Progenitor cell of endocrine pancreas (in vitro differentiated cells): ENCODE data around the gene HERPUD2. TPM values are rescaled to one million over a fixed set of nuclear protein-coding genes. Genes with fewer than 3 reads are reported as not detected.

ENCODE experiments used
- DNase-seq: peaks from one replicate; pipeline ENCODE4 v3.0.0; 2021; ENCODE audit warnings: low spot score; ENCODE audit not compliant: unreplicated experiment
- H3K27ac Mint-ChIP-seq: 2 replicates; pipeline ENCODE4 v1.8.0; 2021; ENCODE audit warnings: mild to moderate bottlenecking, moderate library complexity, mixed read lengths
- H3K27me3 Mint-ChIP-seq: 2 replicates; pipeline ENCODE4 v1.8.0; 2021; ENCODE audit warnings: mixed read lengths
- H3K36me3 Mint-ChIP-seq: 2 replicates; pipeline ENCODE4 v1.8.0; 2022; ENCODE audit warnings: mixed read lengths; ENCODE audit not compliant: insufficient read depth
- H3K4me1 Mint-ChIP-seq: 2 replicates; pipeline ENCODE4 v1.8.0; 2021; ENCODE audit warnings: low read depth, mixed read lengths
- H3K4me3 Mint-ChIP-seq: 2 replicates; pipeline ENCODE4 v1.8.0; 2021; ENCODE audit warnings: low read depth, mild to moderate bottlenecking, moderate library complexity, mixed read lengths
- H3K9me3 Mint-ChIP-seq: 2 replicates; pipeline ENCODE4 v1.8.0; 2021; ENCODE audit warnings: low read depth, mixed read lengths
- CTCF ChIP-seq: fragments of 200-600 bp; sonication (generic); IDR thresholded peaks from one replicate; pipeline ENCODE4 v1.5.0; 2021; ENCODE audit warnings: antibody characterized with exemption, mild to moderate bottlenecking; ENCODE audit not compliant: unreplicated experiment
- total RNA-seq: library from RNA; stranded (reverse); gene quantifications from 2 replicates; pipeline ENCODE4 v1.2.1, GENCODE V29; 2021

The HERPUD2 gene
- total RNA-seq, 1 donor from 2014 or later = 39.1 TPM

GRCh38 chr7:35704261-35704660 lies 9.3 kb upstream of the HERPUD2 start:
- Mint-ChIP-seq H3K36me3 (no peaks in the 10 kb centered on the region), H3K27ac (no peak overlapping the region), H3K4me3 (no peak overlapping the region), H3K27me3 (no peaks in the 10 kb centered on the region), H3K4me1 (no peaks in the 10 kb centered on the region), H3K9me3 (no peaks in the 10 kb centered on the region)
- TF ChIP-seq CTCF = no peak
- no peak for DNase-seq

GRCh38 chr7:35702541-35702940 lies 7.6 kb upstream of the HERPUD2 start:
- no peak for TF ChIP-seq CTCF
- no peaks in the 10 kb centered on the region for H3K36me3 Mint-ChIP-seq
- no peaks in the 10 kb centered on the region for H3K27me3 Mint-ChIP-seq
- no peaks in the 10 kb centered on the region for H3K9me3 Mint-ChIP-seq
- no peak overlapping the region for H3K27ac Mint-ChIP-seq
- no peaks in the 10 kb centered on the region for H3K4me1 Mint-ChIP-seq
- H3K4me3 Mint-ChIP-seq = no peak overlapping the region
- no peak for DNase-seq

GRCh38 chr7:35701287-35701900 lies 6.5 kb upstream of the HERPUD2 start:
- H3K27me3 Mint-ChIP-seq = no peaks in the 10 kb centered on the region
- no peak for DNase-seq
- peaks cover 2% of the 10 kb centered on the region for H3K4me1 Mint-ChIP-seq
- TF ChIP-seq CTCF = no peak
- no peaks in the 10 kb centered on the region for H3K9me3 Mint-ChIP-seq
- peaks cover 5% of the 10 kb centered on the region for H3K36me3 Mint-ChIP-seq
- no peak overlapping the region for H3K4me3 Mint-ChIP-seq
- no peak overlapping the region for H3K27ac Mint-ChIP-seq

- H3K27ac Mint-ChIP-seq = no peak overlapping the region
- TF ChIP-seq CTCF = no peak
- H3K4me1 Mint-ChIP-seq = peaks cover 2% of the 10 kb centered on the region
- H3K4me3 Mint-ChIP-seq = no peak overlapping the region
- H3K9me3 Mint-ChIP-seq = no peaks in the 10 kb centered on the region
- DNase-seq = no peak
- H3K27me3 Mint-ChIP-seq = no peaks in the 10 kb centered on the region
- peaks cover 5% of the 10 kb centered on the region for H3K36me3 Mint-ChIP-seq
These were observed 5.9 kb upstream of the HERPUD2 start for GRCh38 chr7:35700865-35701264.

- no peak overlapping the region for H3K27ac Mint-ChIP-seq
- DNase-seq = no peak
- no peaks in the 10 kb centered on the region for H3K9me3 Mint-ChIP-seq
- H3K27me3 Mint-ChIP-seq = no peaks in the 10 kb centered on the region
- H3K4me3 Mint-ChIP-seq = no peak overlapping the region
- no peak for TF ChIP-seq CTCF
- peaks cover 5% of the 10 kb centered on the region for H3K36me3 Mint-ChIP-seq
- peaks cover 5% of the 10 kb centered on the region for H3K4me1 Mint-ChIP-seq
These were observed 5.4 kb upstream of the HERPUD2 start for GRCh38 chr7:35700333-35700732.
